Measurements from ENCODE around the gene PAK5.

Gene PAK5

DNA sequence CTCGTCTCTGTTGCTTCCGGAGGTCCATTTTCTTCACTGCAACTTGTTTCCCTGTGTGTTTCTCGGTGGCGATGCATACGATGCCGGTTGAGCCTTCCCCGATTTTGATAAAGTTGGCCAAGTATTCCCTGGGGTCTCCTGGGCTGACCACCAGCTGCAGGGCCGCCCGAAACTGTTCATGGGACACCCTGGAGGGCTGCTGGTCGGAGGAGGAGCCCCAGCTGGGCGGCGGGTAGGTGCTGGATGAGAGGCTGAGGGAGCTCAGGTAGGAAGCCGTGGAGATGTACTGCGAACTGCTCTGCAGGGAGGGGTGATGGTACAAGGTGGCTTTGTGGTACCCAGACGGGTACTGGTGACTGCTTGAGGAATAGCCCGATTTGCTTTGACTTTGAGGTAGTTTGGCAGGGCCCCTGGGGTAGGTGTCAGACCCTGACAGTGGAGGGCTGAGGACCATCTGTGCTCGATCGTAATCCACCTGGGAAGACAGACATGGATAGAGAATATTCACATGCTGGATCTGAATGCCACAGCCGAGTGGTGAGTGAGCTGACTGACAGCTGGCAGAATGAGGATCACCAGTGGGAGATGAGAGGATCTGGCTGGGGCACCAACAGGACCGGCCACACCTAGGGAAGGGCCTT, 272.8 kb downstream of the PAK5 start:
- DNase-seq (ENCODE audit: low read depth), result no peak
- TF ChIP-seq, protein P1, sequence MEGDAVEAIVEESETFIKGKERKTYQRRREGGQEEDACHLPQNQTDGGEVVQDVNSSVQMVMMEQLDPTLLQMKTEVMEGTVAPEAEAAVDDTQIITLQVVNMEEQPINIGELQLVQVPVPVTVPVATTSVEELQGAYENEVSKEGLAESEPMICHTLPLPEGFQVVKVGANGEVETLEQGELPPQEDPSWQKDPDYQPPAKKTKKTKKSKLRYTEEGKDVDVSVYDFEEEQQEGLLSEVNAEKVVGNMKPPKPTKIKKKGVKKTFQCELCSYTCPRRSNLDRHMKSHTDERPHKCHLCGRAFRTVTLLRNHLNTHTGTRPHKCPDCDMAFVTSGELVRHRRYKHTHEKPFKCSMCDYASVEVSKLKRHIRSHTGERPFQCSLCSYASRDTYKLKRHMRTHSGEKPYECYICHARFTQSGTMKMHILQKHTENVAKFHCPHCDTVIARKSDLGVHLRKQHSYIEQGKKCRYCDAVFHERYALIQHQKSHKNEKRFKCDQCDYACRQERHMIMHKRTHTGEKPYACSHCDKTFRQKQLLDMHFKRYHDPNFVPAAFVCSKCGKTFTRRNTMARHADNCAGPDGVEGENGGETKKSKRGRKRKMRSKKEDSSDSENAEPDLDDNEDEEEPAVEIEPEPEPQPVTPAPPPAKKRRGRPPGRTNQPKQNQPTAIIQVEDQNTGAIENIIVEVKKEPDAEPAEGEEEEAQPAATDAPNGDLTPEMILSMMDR (IDR thresholded peaks at IDR 0.05; ENCODE audit: insufficient read depth, low read depth, low read length, missing control alignments), result no peak
- no peak overlapping the region for H3K4me3 ChIP-seq (ENCODE audit: low read depth, low read length)

GRCh38 chr20:9557411-9557810, 281.5 kb downstream of the PAK5 start:
- no peak for DNase-seq (ENCODE audit: low read depth)
- no peak overlapping the region for H3K4me3 ChIP-seq (ENCODE audit: low read depth, low read length)
- TF ChIP-seq, protein P1 (IDR thresholded peaks at IDR 0.05; ENCODE audit: insufficient read depth, low read depth, low read length, missing control alignments), result no peak

GRCh38 chr20:9555781-9556180, 283.1 kb downstream of the PAK5 start:
- no peak overlapping the region for H3K4me3 ChIP-seq (ENCODE audit: low read depth, low read length)
- TF ChIP-seq, protein P1 (IDR thresholded peaks at IDR 0.05; ENCODE audit: insufficient read depth, low read depth, low read length, missing control alignments), result no peak
- no peak for DNase-seq (ENCODE audit: low read depth)

GRCh38 chr20:9551808-9552550, 286.9 kb downstream of the PAK5 start:
- no peak for DNase-seq (ENCODE audit: low read depth)

GRCh38 chr20:9550871-9551270, 288.0 kb downstream of the PAK5 start:
- TF ChIP-seq, protein P1 (IDR thresholded peaks at IDR 0.05; ENCODE audit: insufficient read depth, low read depth, low read length, missing control alignments), result no peak
- no peak overlapping the region for H3K4me3 ChIP-seq (ENCODE audit: low read depth, low read length)
- no peak for DNase-seq (ENCODE audit: low read depth)

More at GRCh38 chr20:9551808-9552550, 286.9 kb downstream of the PAK5 start:
- TF ChIP-seq, protein P1 (IDR thresholded peaks at IDR 0.05; ENCODE audit: insufficient read depth, low read depth, low read length, missing control alignments), result no peak
- H3K4me3 ChIP-seq (ENCODE audit: low read depth, low read length), result no peak overlapping the region

DNA sequence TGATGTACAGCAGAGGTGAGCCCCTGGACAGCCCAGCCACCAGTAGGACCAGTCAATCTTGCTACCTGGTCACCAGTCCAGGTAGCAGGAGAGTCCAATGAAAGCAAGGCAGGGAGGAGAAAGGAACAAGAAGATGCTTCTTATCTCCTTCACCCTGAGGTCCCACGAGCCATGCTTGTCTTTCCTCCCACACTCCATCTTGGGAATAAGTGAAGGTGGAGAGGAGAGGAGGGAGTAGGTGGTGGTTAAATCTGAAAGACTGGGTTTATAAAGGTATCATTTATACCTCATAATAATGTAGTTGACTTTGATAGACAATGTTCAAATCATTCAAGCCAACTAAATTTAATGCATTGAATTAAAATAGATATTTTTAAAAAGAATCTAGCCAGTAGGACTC, 288.6 kb downstream of the PAK5 start:
- no peak for DNase-seq (ENCODE audit: low read depth)
- TF ChIP-seq, protein P1 (IDR thresholded peaks at IDR 0.05; ENCODE audit: insufficient read depth, low read depth, low read length, missing control alignments), result no peak
- H3K4me3 ChIP-seq (ENCODE audit: low read depth, low read length), result no peak overlapping the region
